NB4 (cell line): ENCODE results near the gene PHYH.
"Not testable (repeated sequence)": the region's sequence is repeated elsewhere in the genome, so short reads cannot be mapped to it uniquely, and the experiment has no call there.

ENCODE experiments used
- DNase-seq: peaks from one replicate; pipeline ENCODE4 v3.0.0; 2010; ENCODE audit warnings: low read depth
- H3K4me3 ChIP-seq: one replicate; pipeline ENCODE4 v1.5.1; 2011; ENCODE audit warnings: mild to moderate bottlenecking, low read depth, low read length, moderate library complexity
- CTCF ChIP-seq: IDR thresholded peaks from one replicate; pipeline ENCODE4 v1.5.1; 2012; ENCODE audit warnings: low read depth, low read length
- MAX ChIP-seq: IDR thresholded peaks from 2 replicates; pipeline ENCODE4 v1.6.1; 2011; ENCODE audit warnings: low read depth, low read length
- MYC ChIP-seq: IDR thresholded peaks from 2 replicates; pipeline ENCODE4 v1.6.1; 2011; ENCODE audit warnings: low read depth, low read length
- POLR2A ChIP-seq: IDR thresholded peaks from 2 replicates; pipeline ENCODE4 v1.6.1; 2011; ENCODE audit warnings: mild to moderate bottlenecking; ENCODE audit not compliant: insufficient read length; ENCODE audit errors: extremely low read depth

Gene PHYH

GRCh38 chr10:13247784-13248183 is 52.1 kb downstream of the PHYH start:
- DNase-seq = no peak
- TF ChIP-seq MYC (no peak), MAX (no peak), CTCF (no peak), POLR2A (no peak)

GRCh38 chr10:13247246-13247645 is 52.6 kb downstream of the PHYH start:
- DNase-seq = no peak
- H3K4me3 ChIP-seq = no peak overlapping the region
- no peak for TF ChIP-seq POLR2A
- no peak for TF ChIP-seq CTCF
- no peak for TF ChIP-seq MAX
- no peak for TF ChIP-seq MYC

More at GRCh38 chr10:13247784-13248183, 52.1 kb downstream of the PHYH start:
- no peak overlapping the region for H3K4me3 ChIP-seq

- not testable (repeated sequence) for H3K4me3 ChIP-seq, DNase-seq
These were observed 57.6 kb downstream of the PHYH start for GRCh38 chr10:13242260-13242659.

GRCh38 chr10:13241613-13242012 is 58.3 kb downstream of the PHYH start:
- TF ChIP-seq POLR2A (no peak), CTCF (no peak), MYC (no peak), MAX (no peak)
- DNase-seq = no peak
- no peak overlapping the region for H3K4me3 ChIP-seq

GRCh38 chr10:13239923-13240322 is 59.9 kb downstream of the PHYH start:
- TF ChIP-seq POLR2A (no peak), CTCF (no peak), MAX (no peak), MYC (no peak)
- H3K4me3 ChIP-seq = no peak overlapping the region
- DNase-seq = no peak

- H3K4me3 ChIP-seq = no peak overlapping the region
- DNase-seq = no peak
- no peak for TF ChIP-seq CTCF
- no peak for TF ChIP-seq MYC
- no peak for TF ChIP-seq MAX
- no peak for TF ChIP-seq POLR2A
These were observed 61.4 kb downstream of the PHYH start for GRCh38 chr10:13238271-13239077.
